CD4-positive, alpha-beta T cell treated with Interleukin-15 for 1 hour (primary cell): ENCODE measurements around the gene NACC2.
"Not testable (repeated sequence)": the region's sequence is repeated elsewhere in the genome, so short reads cannot be mapped to it uniquely, and the experiment has no call there.

Experiments
- DNase-seq: peaks from one replicate; pipeline ENCODE4 v3.0.0-alpha.2; 2020

NACC2 gene

GRCh38 chr9:136109351-136110081 is 14.4 kb upstream of the NACC2 start:
- peak; percentile 93 for DNase-seq

- DNase-seq, result no peak
These were observed 13.7 kb upstream of the NACC2 start for GRCh38 chr9:136108648-136109266.

- no peak for DNase-seq
These were observed 13.0 kb upstream of the NACC2 start for GRCh38 chr9:136107953-136108647.

GRCh38 chr9:136107155-136107952 is 12.3 kb upstream of the NACC2 start:
- DNase-seq, result peak; percentile 47

- DNase-seq, result no peak
These were observed 10.5 kb upstream of the NACC2 start for GRCh38 chr9:136105398-136106135.

GRCh38 chr9:136104916-136105315 is 9.8 kb upstream of the NACC2 start:
- DNase-seq, result no peak

- DNase-seq, result no peak
These were observed 9.4 kb upstream of the NACC2 start for GRCh38 chr9:136104488-136104800.

- no peak for DNase-seq
These were observed 8.8 kb upstream of the NACC2 start for GRCh38 chr9:136103651-136104487.

GRCh38 chr9:136101615-136102074 is 6.6 kb upstream of the NACC2 start:
- not testable (repeated sequence) for DNase-seq

- no peak for DNase-seq
These were observed 5.9 kb upstream of the NACC2 start for GRCh38 chr9:136100700-136101614.

- DNase-seq, result no peak
These were observed 4.5 kb upstream of the NACC2 start for GRCh38 chr9:136099542-136099941.

GRCh38 chr9:136098844-136099243 is 3.8 kb upstream of the NACC2 start:
- no peak for DNase-seq

- DNase-seq, result no peak
These were observed 3.1 kb upstream of the NACC2 start for GRCh38 chr9:136098210-136098609.

GRCh38 chr9:136096505-136097001 is 1.5 kb upstream of the NACC2 start:
- no peak for DNase-seq

GRCh38 chr9:136093995-136094881 is 851 bp downstream of the NACC2 start:
- peak; percentile 57 for DNase-seq

- DNase-seq, result no peak
These were observed 1.6 kb downstream of the NACC2 start for GRCh38 chr9:136093346-136093986.

GRCh38 chr9:136092741-136093140 is 2.3 kb downstream of the NACC2 start:
- DNase-seq, result no peak

- DNase-seq, result no peak
These were observed 2.8 kb downstream of the NACC2 start for GRCh38 chr9:136092353-136092650.
